A549 (cell line): ENCODE measurements around the gene TBX15. TPM values are rescaled to one million over a fixed set of nuclear protein-coding genes. Genes with fewer than 3 reads are reported as not detected.

Experiments used
- ATAC-seq, 2 experiments: fragments of 200-7000 bp in 1 of 2; fragments of >200 bp in 1 of 2; cut with Nextera tagmentation in 1 of 2; cut with Tn5 transposase in 1 of 2; 3 replicates each; pipeline versions ENCODE4 v1.8.0 to v1.9.1; 2018 to 2020; ENCODE audit warnings: mild to moderate bottlenecking in 1 of 2, moderate library complexity in 1 of 2
- CTCF ChIA-PET: fragments of 300-600 bp; sonication (Branson Sonifier 250); formaldehyde crosslinking; extraction: SDS; loops from one replicate; lab custom pipeline; 2021; ENCODE audit warnings: antibody characterized with exemption, inconsistent platforms; lab: Yijun Ruan, JAX
- POLR2A ChIA-PET: fragments of 350-600 bp; formaldehyde crosslinking; extraction: SDS; loops from one replicate; lab custom pipeline; 2021; ENCODE audit warnings: antibody characterized with exemption, inconsistent platforms; lab: Yijun Ruan, JAX
- DNase-seq, 2 experiments: peaks; one replicate each; pipeline versions ENCODE4 v3.0.0 to v3.0.0-alpha.2; 2011 to 2016; ENCODE audit warnings: low read depth in 1 of 2, low spot score in 1 of 2
- FAIRE-seq: peaks from 2 replicates; lab custom pipeline; 2011; peaks lifted over from hg19 to GRCh38; lab: Jason Lieb, UNC
- H3K27ac ChIP-seq, 2 experiments: fragments of >200 bp; sonication (Bioruptor Twin); formaldehyde crosslinking; 3 replicates each; pipeline ENCODE4 v1.5.1; 2016 to 2017
- H3K4me1 ChIP-seq: fragments of >200 bp; sonication (Bioruptor Twin); formaldehyde crosslinking; 3 replicates; pipeline ENCODE4 v1.6.1; 2016
- H3K4me2 ChIP-seq: fragments of >200 bp; sonication (Bioruptor Twin); formaldehyde crosslinking; 3 replicates; pipeline ENCODE4 v1.6.1; 2016
- H3K4me3 ChIP-seq: fragments of >200 bp; sonication (Bioruptor Twin); formaldehyde crosslinking; 3 replicates; pipeline ENCODE4 v1.5.1; 2016
- H3K9me3 ChIP-seq: fragments of >200 bp; sonication (Bioruptor Twin); formaldehyde crosslinking; 3 replicates; pipeline ENCODE4 v1.6.1; 2016
- BCL3 ChIP-seq: fragments of >200 bp; sonication (Bioruptor Twin); formaldehyde crosslinking; IDR thresholded peaks from 3 replicates; pipeline ENCODE4 v1.6.1; 2016
- BHLHE40 ChIP-seq: IDR thresholded peaks from 2 replicates; pipeline ENCODE4 v1.6.1; 2012; ENCODE audit warnings: low read depth, low read length, inconsistent platforms
- CBX2 ChIP-seq: fragments of 200-600 bp; sonication (generic); IDR thresholded peaks from 2 replicates; pipeline ENCODE4 v1.6.1; 2016; ENCODE audit warnings: low read depth, mild to moderate bottlenecking, borderline replicate concordance
- CBX8 ChIP-seq: fragments of 200-600 bp; sonication (generic); IDR thresholded peaks from 2 replicates; pipeline ENCODE4 v1.6.1; 2016
- CEBPB ChIP-seq, 2 experiments: fragments of >200 bp in 1 of 2; sonication (Bioruptor Twin) in 1 of 2; formaldehyde crosslinking in 1 of 2; IDR thresholded peaks; 2 replicates each; pipeline ENCODE4 v1.6.1; 2012 to 2016
- CHD4 ChIP-seq: fragments of 200-600 bp; sonication (generic); IDR thresholded peaks from 2 replicates; pipeline ENCODE4 v1.6.1; 2016; ENCODE audit warnings: antibody characterized with exemption, mild to moderate bottlenecking, borderline replicate concordance
- CTCF ChIP-seq: fragments of >200 bp; sonication (Bioruptor Twin); formaldehyde crosslinking; IDR thresholded peaks from 3 replicates; pipeline ENCODE4 v1.5.1; 2016
- E2F6 ChIP-seq: IDR thresholded peaks from 2 replicates; pipeline ENCODE4 v1.6.1; 2012; ENCODE audit warnings: low read depth, borderline replicate concordance
- FOSL2 ChIP-seq, 2 experiments: fragments of 450-650 bp in 1 of 2; fragments of >200 bp in 1 of 2; sonication (Bioruptor Twin) in 1 of 2; formaldehyde crosslinking; IDR thresholded peaks; 2 replicates each; pipeline versions ENCODE4 v1.5.0 to v1.6.1; 2016 to 2020; ENCODE audit warnings: mild to moderate bottlenecking in 1 of 2, moderate library complexity in 1 of 2
- GATA3 ChIP-seq: IDR thresholded peaks from 2 replicates; pipeline ENCODE4 v1.6.1; 2012; ENCODE audit warnings: borderline replicate concordance
- HDAC2 ChIP-seq: fragments of 200-600 bp; sonication (generic); IDR thresholded peaks from 2 replicates; pipeline ENCODE4 v1.6.1; 2016
- HEYL ChIP-seq: fragments of 250-450 bp; sonication (Bioruptor Pico); IDR thresholded peaks from 2 replicates; pipeline ENCODE4 v1.8.0; 2021; ENCODE audit warnings: mild to moderate bottlenecking, moderate library complexity
- HOXA7 ChIP-seq: fragments of 250-450 bp; sonication (Bioruptor Pico); IDR thresholded peaks from 2 replicates; pipeline ENCODE4 v1.5.0; 2020; ENCODE audit warnings: mild to moderate bottlenecking, moderate library complexity
- HOXB13 ChIP-seq: fragments of 250-450 bp; sonication (Bioruptor Pico); IDR thresholded peaks from 2 replicates; pipeline ENCODE4 v1.5.0; 2020; ENCODE audit warnings: low read depth, mild to moderate bottlenecking, moderate library complexity
- HOXB5 ChIP-seq: fragments of 250-450 bp; sonication (Bioruptor Pico); IDR thresholded peaks from 2 replicates; pipeline ENCODE4 v1.5.0; 2020; ENCODE audit warnings: mild to moderate bottlenecking, moderate library complexity
- KDM1A ChIP-seq: fragments of 200-600 bp; sonication (generic); IDR thresholded peaks from 2 replicates; pipeline ENCODE4 v1.6.1; 2016; ENCODE audit warnings: low read depth, mild to moderate bottlenecking
- MAX ChIP-seq: IDR thresholded peaks from 2 replicates; pipeline ENCODE4 v1.6.1; 2012
- MAZ ChIP-seq: fragments of 150-350 bp; IDR thresholded peaks from 2 replicates; pipeline ENCODE4 v1.6.1; 2014; ENCODE audit warnings: antibody characterized with exemption, low read depth, low read length, borderline replicate concordance
- PHF8 ChIP-seq: fragments of 200-600 bp; sonication (generic); IDR thresholded peaks from 2 replicates; pipeline ENCODE4 v1.6.1; 2016; ENCODE audit warnings: low read depth, mild to moderate bottlenecking, antibody characterized with exemption, moderate library complexity, borderline replicate concordance
- POLR2AphosphoS2 ChIP-seq: conservative IDR thresholded peaks from 2 replicates; pipeline ENCODE4 v1.6.1; 2012; ENCODE audit warnings: low read length, improper control_type of control experiment, inconsistent platforms
- RCOR1 ChIP-seq: fragments of 150-350 bp; IDR thresholded peaks from 2 replicates; pipeline ENCODE4 v1.6.1; 2014; ENCODE audit warnings: antibody characterized with exemption, low read length, low read depth
- RFX5 ChIP-seq: fragments of 450-650 bp; IDR thresholded peaks from 2 replicates; pipeline ENCODE4 v1.7.1; 2014; ENCODE audit warnings: antibody characterized with exemption, mild to moderate bottlenecking, moderate library complexity
- SMC3 ChIP-seq: fragments of >200 bp; sonication (Bioruptor Twin); formaldehyde crosslinking; IDR thresholded peaks from 3 replicates; pipeline ENCODE4 v1.6.1; 2018; ENCODE audit warnings: inconsistent platforms
- SREBF2 ChIP-seq: fragments of 450-650 bp; IDR thresholded peaks from 2 replicates; pipeline ENCODE4 v1.6.1; 2014; ENCODE audit warnings: mild to moderate bottlenecking, moderate library complexity
- TFCP2L1 ChIP-seq: fragments of 250-450 bp; sonication (Bioruptor Pico); IDR thresholded peaks from 2 replicates; pipeline ENCODE4 v1.5.0; 2021; ENCODE audit warnings: mild to moderate bottlenecking
- USF2 ChIP-seq: fragments of 450-650 bp; IDR thresholded peaks from 2 replicates; pipeline ENCODE4 v1.6.1; 2014; ENCODE audit warnings: antibody characterized with exemption
- WGBS: methylation state at CpG from one replicate; pipeline ENCODE4 v1.1.6; 2017; ENCODE audit errors: missing lambda C conversion rate; 5-methylcytosine and 5-hydroxymethylcytosine counted together
- polyA plus RNA-seq, 4 experiments: library from polyadenylated mRNA; depleted of rRNA in 3 of 4; stranded (reverse); fragments of >200 nt; fragmentation: RNase III in 1 of 4; extraction: RNeasy Plus Mini Kit Qiagen cat#74134 plus additional on column Dnase treatment in 1 of 4; gene quantifications; 2 replicates in 3 of 4; 3 replicates in 1 of 4; pipeline ENCODE4 v1.2.3, GENCODE V29; 2011 to 2017

Gene TBX15
- polyA plus RNA-seq, 2 of the 4 experiments (the other 2 are of a cell fraction): 0.04 TPM; not detected in 1

- ATAC-seq: no peak
Measured at GRCh38 chr1:118991448-118991847, 3.3 kb upstream of the TBX15 start.

GRCh38 chr1:118990513-118991152 lies 2.5 kb upstream of the TBX15 start:
- POLR2A ChIA-PET: no interaction called here
- TF ChIP-seq FOSL2 (IDR thresholded peaks at IDR 0.05) (no peak), FOSL2 (CRISPR knock-in tag; IDR thresholded peaks at IDR 0.05) (no peak), PHF8 (no peak), CHD4 (no peak), KDM1A (no peak), CBX2 (no peak), HOXA7 (CRISPR knock-in tag) (no peak), CBX8 (no peak), BHLHE40 (no peak), POLR2AphosphoS2 (no peak), RCOR1 (no peak), CEBPB (IDR thresholded peaks at IDR 0.05) (no peak), CTCF (no peak), SREBF2 (no peak), TFCP2L1 (no peak), RFX5 (no peak)

More at GRCh38 chr1:118991448-118991847, 3.3 kb upstream of the TBX15 start:
- TF ChIP-seq CBX2 (no peak), HOXB5 (CRISPR knock-in tag) (no peak), USF2 (no peak), GATA3 (no peak), CTCF (no peak), HDAC2 (no peak), SMC3 (no peak), HOXB13 (no peak), MAZ (no peak), E2F6 (no peak), HEYL (CRISPR knock-in tag) (no peak), CEBPB (IDR thresholded peaks at IDR 0.05) (no peak), RFX5 (no peak), BCL3 (no peak), FOSL2 (IDR thresholded peaks at IDR 0.05) (no peak), FOSL2 (CRISPR knock-in tag; IDR thresholded peaks at IDR 0.05) (no peak), MAX (no peak), BHLHE40 (no peak)
- H3K9me3 ChIP-seq: no peaks in the 10 kb centered on the region
- H3K4me3 ChIP-seq: no peak overlapping the region
- FAIRE-seq: no peak
- CTCF ChIA-PET: no interaction called here
- H3K4me1 ChIP-seq: no peaks in the 10 kb centered on the region
- H3K27ac ChIP-seq: no peak overlapping the region
- WGBS: 60% methylated on average over 4 of the region's 4 CpGs
- POLR2A ChIA-PET: no interaction called here
- no peak for DNase-seq
- H3K4me2 ChIP-seq: no peak overlapping the region

More at GRCh38 chr1:118990513-118991152, 2.5 kb upstream of the TBX15 start:
- H3K27ac ChIP-seq: no peak overlapping the region
- H3K4me3 ChIP-seq: no peak overlapping the region
- no peak overlapping the region for H3K4me2 ChIP-seq
- ATAC-seq (no peak), FAIRE-seq (no peak), DNase-seq (no peak)
- CTCF ChIA-PET: no interaction called here
- WGBS: 71% methylated on average over 8 of the region's 8 CpGs
- H3K9me3 ChIP-seq: no peaks in the 10 kb centered on the region
- H3K4me1 ChIP-seq: no peaks in the 10 kb centered on the region
